Kidney (tissue), 14 donors: Measurements from ENCODE around the gene ATP8A2. TPM values are rescaled to one million over a fixed set of nuclear protein-coding genes. Genes with fewer than 3 reads are reported as not detected.

ENCODE experiments used
- DNase-seq, 5 donors: peaks; one replicate each; pipeline ENCODE4 v3.0.0-alpha.2; 2013 to 2020
- FAIRE-seq: peaks from 2 replicates; lab custom pipeline; 2012; peaks lifted over from hg19 to GRCh38; lab: Jason Lieb, UNC
- H3K27ac ChIP-seq, 2 donors: one replicate each; pipeline ENCODE4 v1.7.0; 2013; ENCODE audit warnings: low read depth in 2 of 2, low read length in 2 of 2, inconsistent platforms in 1 of 2
- H3K27me3 ChIP-seq: one replicate; pipeline ENCODE4 v1.7.1; 2013; ENCODE audit warnings: low read length, inconsistent platforms; ENCODE audit not compliant: control insufficient read depth, insufficient read depth
- H3K36me3 ChIP-seq, 3 donors: one replicate each; pipeline versions ENCODE4 v1.7.0 to v1.7.1; 2013; ENCODE audit warnings: low read length in 3 of 3, control low read depth in 1 of 3, inconsistent platforms in 1 of 3; ENCODE audit not compliant: insufficient read depth in 3 of 3, control insufficient read depth in 2 of 3
- H3K4me1 ChIP-seq, 3 donors: one replicate each; pipeline versions ENCODE4 v1.7.0 to v1.7.1; 2013; ENCODE audit warnings: low read length in 3 of 3, inconsistent platforms in 1 of 3, low read depth in 1 of 3; ENCODE audit not compliant: control insufficient read depth in 2 of 3, insufficient read depth in 2 of 3
- H3K4me3 ChIP-seq, 3 donors: one replicate each; pipeline versions ENCODE4 v1.7.0 to v1.8.1; 2013; ENCODE audit warnings: low read length in 3 of 3, control low read depth in 1 of 3, inconsistent platforms in 1 of 3
- H3K9ac ChIP-seq, 3 donors: one replicate each; pipeline versions ENCODE4 v1.7.0 to v1.7.1; 2013; ENCODE audit warnings: low read length in 3 of 3, control low read depth in 1 of 3, inconsistent platforms in 1 of 3
- H3K9me3 ChIP-seq, 3 donors: one replicate each; pipeline versions ENCODE4 v1.7.0 to v1.7.1; 2013; ENCODE audit warnings: low read length in 3 of 3, control low read depth in 1 of 3, inconsistent platforms in 1 of 3; ENCODE audit not compliant: control insufficient read depth in 2 of 3, insufficient read depth in 1 of 3
- CTCF ChIP-seq: IDR thresholded peaks from 3 replicates; pipeline ENCODE4 v1.5.1; 2012; ENCODE audit warnings: mild to moderate bottlenecking, moderate library complexity, borderline replicate concordance; ENCODE audit not compliant: insufficient read depth; ENCODE audit errors: extremely low read depth
- intact Hi-C: fragments of 100-400 bp; cut with DNase I; formaldehyde crosslinking; loops from one replicate; pipeline ENCODE4 v1.11.1; 2022
- polyA plus RNA-seq: library from polyadenylated mRNA; stranded (reverse); fragments of 350-450 nt; fragmentation: Illumina TruSeq; extraction: RNeasy Lipid Tissue Mini Kit (QIAGEN cat#74804); gene quantifications from one replicate; pipeline ENCODE4 v1.2.3, GENCODE V29; 2014; ENCODE audit warnings: low read depth, low replicate concordance; ENCODE audit not compliant: insufficient read depth
- total RNA-seq: library from RNA; stranded (reverse); fragmentation: NEBNext Ultra II Directional; extraction: Animal tissue kit (Norgen Biotek cat#: 25700); gene quantifications from one replicate; pipeline ENCODE4 v1.2.1, GENCODE V29; 2021
- donor health status: control.
- donor health status: control.
- donor health status: control.
- donor health status: control.
- donor health status: control.
- donor health status: DM: yes; HTN: yes; CAD: no.
- donor health status: Normal renal cell carcinoma (clear cell type).

Gene ATP8A2
- total and polyA plus RNA-seq, 2 donors from 2014 or later = 0.50 to 0.73 TPM

- no peak for FAIRE-seq
- Histone ChIP-seq H3K4me3 (no peak overlapping the region), H3K27me3 (no peaks in the 10 kb centered on the region), H3K27ac (no peak overlapping the region), H3K4me1 (no peaks in the 10 kb centered on the region), H3K9me3 (no peaks in the 10 kb centered on the region), H3K36me3 (no peaks in the 10 kb centered on the region), H3K9ac (no peak overlapping the region)
- no peak for TF ChIP-seq CTCF
- peak in 4 of 5 donors; percentile 58 to 83 (median 70) for DNase-seq
- intact Hi-C loops = no loop called here
These were observed 467.6 kb downstream of the ATP8A2 start for GRCh38 chr13:25839371-25839770.

- DNase-seq (no peak), FAIRE-seq (no peak)
- Histone ChIP-seq H3K9ac (no peak overlapping the region), H3K36me3 (no peaks in the 10 kb centered on the region), H3K4me3 (no peak overlapping the region), H3K27ac (no peak overlapping the region), H3K9me3 (no peaks in the 10 kb centered on the region), H3K4me1 (no peaks in the 10 kb centered on the region), H3K27me3 (no peaks in the 10 kb centered on the region)
- TF ChIP-seq CTCF = no peak
- intact Hi-C loops = no loop called here
These were observed 468.5 kb downstream of the ATP8A2 start for GRCh38 chr13:25840261-25840660.

GRCh38 chr13:25840931-25841330, 469.2 kb downstream of the ATP8A2 start:
- no peak overlapping the region for H3K9ac ChIP-seq
- DNase-seq (no peak), FAIRE-seq (no peak)
- no peaks in the 10 kb centered on the region for H3K36me3 ChIP-seq
- H3K9me3 ChIP-seq = no peaks in the 10 kb centered on the region
- no peaks in the 10 kb centered on the region for H3K27me3 ChIP-seq
- no peak overlapping the region for H3K27ac ChIP-seq
- TF ChIP-seq CTCF = no peak
- no peak overlapping the region for H3K4me3 ChIP-seq
- intact Hi-C loops = no loop called here
- no peaks in the 10 kb centered on the region for H3K4me1 ChIP-seq

GRCh38 chr13:25843692-25844091, 471.9 kb downstream of the ATP8A2 start:
- no peak for DNase-seq
- Histone ChIP-seq H3K27me3 (no peaks in the 10 kb centered on the region), H3K36me3 (no peaks in the 10 kb centered on the region), H3K4me3 (no peak overlapping the region), H3K9me3 (no peaks in the 10 kb centered on the region), H3K9ac (no peak overlapping the region), H3K4me1 (no peaks in the 10 kb centered on the region), H3K27ac (no peak overlapping the region)
- FAIRE-seq = no peak
- TF ChIP-seq CTCF = no peak
- intact Hi-C loops = no loop called here
